Adrenal gland (tissue), 12 donors: ENCODE results near the gene CADM4. TPM values are rescaled to one million over a fixed set of nuclear protein-coding genes. Genes with fewer than 3 reads are reported as not detected.
"Not testable (repeated sequence)": the region's sequence is repeated elsewhere in the genome, so short reads cannot be mapped to it uniquely, and the experiment has no call there.

Experiments used
- DNase-seq, 7 donors: peaks; one replicate each; pipeline ENCODE4 v3.0.0-alpha.2; 2019 to 2020
- H3K27ac ChIP-seq, 5 donors: fragments of 200-600 bp; sonication (generic) in 4 of 5; 1 replicate in 3 of 5; 2 replicates in 2 of 5; pipeline versions ENCODE4 v1.5.1 to v1.8.0; 2016 to 2020; ENCODE audit warnings: mild to moderate bottlenecking in 1 of 5
- H3K27me3 ChIP-seq: fragments of 200-600 bp; 2 replicates; pipeline ENCODE4 v1.8.0; 2021
- H3K36me3 ChIP-seq, 2 donors: fragments of 200-600 bp; replicated peaks in 1 of 2; 1 replicate in 1 of 2; 2 replicates in 1 of 2; pipeline versions ENCODE4 v1.5.1 to v1.8.0; 2018 to 2022
- H3K4me1 ChIP-seq, 2 donors: fragments of 200-600 bp; replicated peaks in 1 of 2; 1 replicate in 1 of 2; 2 replicates in 1 of 2; pipeline versions ENCODE4 v1.5.1 to v1.8.0; 2018 to 2021
- H3K4me3 ChIP-seq, 4 donors: fragments of 200-600 bp; sonication (generic) in 3 of 4; one replicate each; pipeline ENCODE4 v1.5.1; 2016 to 2018
- H3K9me3 ChIP-seq, 3 donors: fragments of 200-600 bp; sonication (generic) in 1 of 3; replicated peaks in 1 of 3; 1 replicate in 2 of 3; 2 replicates in 1 of 3; pipeline versions ENCODE4 v1.5.1 to v1.8.0; 2016 to 2021
- CTCF ChIP-seq, 6 experiments: fragments of 450-650 bp in 4 of 6; fragments of 200-600 bp in 2 of 6; sonication (generic) in 1 of 6; IDR thresholded peaks; 1 replicate in 5 of 6; 2 replicates in 1 of 6; pipeline versions ENCODE4 v1.5.1 to v1.8.0; 2016 to 2021; ENCODE audit warnings: antibody characterized with exemption in 6 of 6, mild to moderate bottlenecking in 2 of 6, moderate library complexity in 1 of 6
- POLR2A ChIP-seq, 2 donors: fragments of 450-650 bp; IDR thresholded peaks; one replicate each; pipeline ENCODE4 v1.6.1; 2017; ENCODE audit warnings: antibody characterized with exemption in 2 of 2, mild to moderate bottlenecking in 2 of 2, moderate library complexity in 1 of 2
- WGBS, 4 donors: extraction: QIAGEN DNeasy Blood & Tissue Kit in 2 of 4; methylation state at CpG; one replicate each; pipeline versions ENCODE4 v1.1.5 to v1.1.7; 2013 to 2017; 5-methylcytosine and 5-hydroxymethylcytosine counted together
- intact Hi-C, 2 donors: fragments of 100-400 bp; cut with DNase I; formaldehyde crosslinking; loops; one replicate each; pipeline versions ENCODE4 v1.14.1 to v1.15.0; 2022 to 2023
- polyA plus RNA-seq, 3 donors: library from polyadenylated mRNA; stranded (reverse); fragments of 200-250 nt in 2 of 3; fragments of 350-450 nt in 1 of 3; fragmentation: Illumina TruSeq in 1 of 3; extraction: RNeasy Lipid Tissue Mini Kit (QIAGEN cat#74804) in 1 of 3; gene quantifications; one replicate each; pipeline ENCODE4 v1.2.3, GENCODE V29; 2013 to 2014
- total RNA-seq, 9 donors: library from RNA; depleted of rRNA in 4 of 9; stranded (reverse); fragments of >200 nt in 4 of 9; fragments of 120-200 nt in 1 of 9; fragmentation: NEBNext Ultra II Directional in 1 of 9; extraction: Animal tissue kit (Norgen Biotek cat#: 25700) in 1 of 9; gene quantifications; one replicate each; pipeline versions ENCODE4 v1.1.0 to v1.2.4, GENCODE V29; 2013 to 2023
- donor health status: healthy with polysubstance abuse.
- donor health status: Bipolar disorder and iron deficiency.
- donor health status: DM: yes; HTN: yes; CAD: no.
- donor health status: DM: no; HTN: no; CAD: no.
- donor health status: DM: no; HTN: no; CAD: no.
- donor health status: DM: yes; HTN: yes; CAD: no.

Gene CADM4
- total and polyA plus RNA-seq, 12 donors, result 16.6 to 92.7 (median 40.0) TPM

GRCh38 chr19:43600326-43600725, 39.3 kb downstream of the CADM4 start:
- TF ChIP-seq POLR2A (IDR thresholded peaks at IDR 0.05), result peak in 1 of 2 donors; percentile 19
- DNase-seq, result peak in 5 of 7 donors; percentile 40 to 68 (median 57)
- peaks cover 0 to 21% of the 10 kb centered on the region in 2 donors for H3K36me3 ChIP-seq
- WGBS, 4 donors, result 55 to 73% (median 65%) methylated on average over 5 of the region's 5 CpGs
- not testable (repeated sequence) for H3K27me3 ChIP-seq, H3K9me3 ChIP-seq, H3K4me3 ChIP-seq
- intact Hi-C loops, result loop anchor here in 1 of 2 donors (10.0 kb wide), 1 partner anchor 54 kb away; no protein-coding TSS in a partner anchor
- peaks cover 12 to 20% of the 10 kb centered on the region in 2 donors for H3K4me1 ChIP-seq
- H3K27ac ChIP-seq, result peak overlapping the region in 3 of 5 donors; percentile 52 to 62 (median 55)

GRCh38 chr19:43599635-43600295, 39.9 kb downstream of the CADM4 start:
- Histone ChIP-seq H3K4me1 (peaks cover 12 to 20% of the 10 kb centered on the region in 2 donors), H3K27ac (peak overlapping the region in 3 of 5 donors; percentile 41 to 55 (median 52)), H3K27me3 (no peaks in the 10 kb centered on the region), H3K9me3 (no peaks in the 10 kb centered on the region), H3K4me3 (no peak overlapping the region), H3K36me3 (peaks cover 0 to 21% of the 10 kb centered on the region in 2 donors)
- no peak for TF ChIP-seq POLR2A (IDR thresholded peaks at IDR 0.05)
- no peak for TF ChIP-seq CTCF (IDR thresholded peaks at IDR 0.05)
- no peak for DNase-seq
- intact Hi-C loops, result loop anchor here (10.0 kb wide), 1 partner anchor 55 kb away; no protein-coding TSS in a partner anchor
- 91 to 94% (median 93%) methylated on average over 4 of the region's 4 CpGs for WGBS, 4 donors

- H3K36me3 ChIP-seq, result peaks cover 0 to 23% of the 10 kb centered on the region in 2 donors
- no peaks in the 10 kb centered on the region for H3K9me3 ChIP-seq
- peaks cover 20 to 29% of the 10 kb centered on the region in 2 donors for H3K4me1 ChIP-seq
- intact Hi-C loops, result loop anchor here in 1 of 2 donors (10.0 kb wide), 1 partner anchor 56 kb away; no protein-coding TSS in a partner anchor
- H3K27ac ChIP-seq, result peak overlapping the region in 3 of 5 donors; percentile 10 to 96 (median 95)
- no peak for DNase-seq
- WGBS, 4 donors, result 92 to 94% (median 93%) methylated on average over 17 to 19 of the region's 19 CpGs
- no peak for TF ChIP-seq CTCF (IDR thresholded peaks at IDR 0.05)
- no peak for TF ChIP-seq POLR2A (IDR thresholded peaks at IDR 0.05)
- H3K4me3 ChIP-seq, result no peak overlapping the region
- H3K27me3 ChIP-seq, result no peaks in the 10 kb centered on the region
Observed at GRCh38 chr19:43598445-43599240, 41.0 kb downstream of the CADM4 start.

GRCh38 chr19:43597876-43598275, 41.8 kb downstream of the CADM4 start:
- peak overlapping the region in 4 of 5 donors; percentile 95 to 97 (median 96) for H3K27ac ChIP-seq
- H3K9me3 ChIP-seq, result no peaks in the 10 kb centered on the region
- intact Hi-C loops, result loop anchor here in 1 of 2 donors (10.0 kb wide), 1 partner anchor 57 kb away; no protein-coding TSS in a partner anchor
- no peak for DNase-seq
- H3K27me3 ChIP-seq, result no peaks in the 10 kb centered on the region
- peaks cover 0 to 30% of the 10 kb centered on the region in 2 donors for H3K36me3 ChIP-seq
- no peak overlapping the region for H3K4me3 ChIP-seq
- 14 to 35% (median 18%) methylated on average over 5 of the region's 5 CpGs for WGBS, 4 donors
- TF ChIP-seq POLR2A (IDR thresholded peaks at IDR 0.05) (peak in 1 of 2 donors; percentile 29), CTCF (IDR thresholded peaks at IDR 0.05) (no peak)
- peaks cover 20 to 30% of the 10 kb centered on the region in 2 donors for H3K4me1 ChIP-seq
